ENCODE results near the gene IMPDH1.

The IMPDH1 gene

DNA sequence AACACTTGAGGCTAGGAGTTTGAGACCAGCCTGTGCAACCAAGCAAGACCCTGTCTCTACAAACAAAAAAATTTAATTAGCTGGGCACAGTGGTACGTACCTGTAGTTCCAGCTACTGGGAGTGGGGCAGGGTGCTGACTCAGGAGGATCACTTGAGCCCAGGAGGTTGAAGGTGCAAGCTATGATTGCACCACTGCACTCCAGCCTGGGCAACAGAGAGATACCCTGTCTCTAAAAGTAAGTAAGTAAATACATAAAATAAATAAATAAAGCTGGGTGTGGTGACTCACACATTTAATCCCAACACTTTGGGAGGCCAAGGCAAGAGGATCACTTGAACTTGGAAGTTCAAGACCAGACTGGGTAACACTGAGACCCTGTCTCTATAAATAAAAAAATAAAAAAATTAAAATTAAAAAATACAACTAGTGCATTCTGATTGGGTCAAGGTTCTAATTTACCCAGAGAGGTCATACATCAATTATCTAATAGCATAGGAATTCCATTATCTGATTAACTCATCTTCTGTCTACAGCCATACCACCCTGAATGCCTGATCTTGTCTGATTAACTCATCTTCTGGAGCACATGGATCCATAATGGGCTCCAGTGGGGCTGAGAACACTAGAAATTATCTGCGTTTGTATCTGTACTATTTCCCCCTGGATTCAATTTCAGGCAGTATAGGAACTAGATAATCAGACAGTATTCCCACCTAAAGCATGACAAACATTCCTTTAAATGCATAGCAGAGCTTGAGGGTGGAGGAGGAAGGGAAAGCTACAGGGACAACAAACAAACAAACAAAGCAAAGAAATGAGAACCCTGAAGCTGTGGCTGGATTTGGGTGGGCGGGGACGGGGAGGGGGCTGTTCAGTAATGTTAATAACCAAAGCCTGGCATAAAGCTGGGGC lies 24.9 kb upstream of the IMPDH1 start:
- DNase-seq = no peak

DNA sequence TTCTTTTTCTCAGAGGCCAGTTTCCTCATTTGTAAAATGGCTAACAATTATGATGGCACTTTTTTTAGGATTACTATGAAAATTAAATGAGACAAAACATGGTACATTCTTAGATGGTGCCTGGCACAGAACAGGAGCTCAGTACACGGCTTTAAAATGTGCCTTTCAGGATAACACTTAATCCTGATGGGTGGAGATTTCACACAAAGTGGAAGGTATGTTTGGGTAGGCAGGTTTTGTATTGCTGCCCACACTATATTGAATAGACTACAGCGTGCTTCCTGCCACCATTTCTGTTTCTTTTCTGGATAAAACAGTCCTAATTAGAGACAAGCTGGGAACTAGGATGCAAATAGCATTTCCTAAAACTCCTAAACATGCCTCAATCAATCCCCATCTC lies 22.0 kb upstream of the IMPDH1 start:
- DNase-seq = no peak

DNA sequence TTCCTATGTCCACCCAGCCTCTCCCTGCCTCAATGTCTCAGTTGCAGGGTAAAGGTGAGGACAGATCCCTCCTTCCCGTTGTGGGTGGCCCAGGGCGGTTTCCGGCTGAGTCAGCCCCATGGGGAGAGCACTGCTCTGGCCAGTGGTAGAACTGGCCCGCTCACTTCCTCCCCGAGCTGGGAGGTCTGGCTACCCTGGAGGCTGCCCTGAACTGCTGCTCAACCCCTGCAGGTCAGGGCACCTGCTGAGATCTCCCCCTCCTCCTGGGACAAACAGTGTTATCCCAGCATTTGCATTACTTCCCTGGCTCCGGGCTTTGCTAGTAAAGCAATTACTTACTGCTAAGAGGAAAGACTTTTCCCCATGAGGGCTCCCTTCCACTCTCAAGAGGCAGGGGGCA lies 21.4 kb upstream of the IMPDH1 start:
- DNase-seq = no peak

DNA sequence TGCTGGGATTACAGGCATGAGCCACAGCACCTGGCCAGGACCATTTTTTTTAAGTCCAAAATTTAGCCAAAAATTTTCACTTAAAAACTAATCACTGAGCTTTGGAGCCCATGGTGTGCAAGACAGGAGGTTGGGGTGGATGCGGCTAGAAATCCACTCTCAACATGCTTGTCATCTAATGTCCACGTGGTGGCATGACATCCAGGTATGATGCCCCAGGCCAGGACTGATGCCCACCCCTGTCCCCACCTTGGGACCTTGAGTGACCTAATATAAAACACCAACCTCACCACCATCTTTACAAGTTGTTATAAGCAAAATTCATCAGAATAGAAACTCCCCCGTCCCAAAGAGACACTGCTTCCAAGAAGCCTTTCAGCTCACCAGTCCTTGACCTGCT lies 20.4 kb upstream of the IMPDH1 start:
- DNase-seq = no peak

DNA sequence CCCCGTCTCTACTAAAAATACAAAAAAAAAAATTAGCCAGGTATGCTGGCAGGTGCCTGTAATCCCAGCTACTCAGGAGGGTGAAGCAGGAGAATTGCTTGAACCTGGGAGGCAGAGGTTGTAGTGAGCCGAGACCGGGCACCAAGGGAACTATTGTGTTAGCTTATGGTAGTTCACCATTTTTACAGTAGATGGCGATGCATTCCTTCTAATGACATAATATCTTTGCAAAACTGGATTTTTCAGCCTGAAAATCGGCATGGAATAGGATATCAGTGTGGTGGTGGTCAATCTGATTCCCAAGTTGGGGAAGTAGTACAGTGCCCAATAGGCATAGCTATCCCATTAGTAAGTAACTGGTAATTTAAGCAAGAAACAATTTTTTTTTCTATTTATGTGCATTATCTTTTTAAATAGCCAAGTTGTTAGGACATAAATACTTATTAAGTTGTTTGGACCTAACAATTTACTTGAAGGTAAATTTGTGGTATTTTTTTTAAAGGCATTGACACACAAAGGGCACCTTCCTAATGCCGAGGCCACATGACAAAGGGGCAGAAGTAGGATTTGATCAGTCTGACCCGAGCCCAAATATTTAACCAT lies 17.6 kb upstream of the IMPDH1 start:
- DNase-seq = peak; percentile 79

DNA sequence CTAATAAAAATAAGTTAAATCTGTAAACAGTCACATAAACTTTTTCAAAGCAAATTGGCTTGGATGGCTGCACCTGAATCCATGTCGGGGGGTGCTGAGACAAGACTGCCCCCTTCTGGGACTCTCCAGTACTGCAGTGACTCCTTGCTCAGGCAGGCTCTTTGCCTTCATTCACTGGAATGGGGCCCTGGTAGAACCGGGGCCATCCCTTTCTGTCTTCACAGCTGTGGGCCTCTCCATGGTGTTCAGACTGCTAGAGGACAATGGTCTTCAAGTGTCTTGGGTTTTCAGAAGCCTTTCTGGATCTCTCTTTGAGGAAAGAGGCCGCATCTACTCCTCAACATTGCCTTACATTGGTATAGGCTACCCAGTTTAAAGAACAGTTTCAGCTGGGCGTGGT lies 16.1 kb upstream of the IMPDH1 start:
- peak; percentile 33 for DNase-seq

DNA sequence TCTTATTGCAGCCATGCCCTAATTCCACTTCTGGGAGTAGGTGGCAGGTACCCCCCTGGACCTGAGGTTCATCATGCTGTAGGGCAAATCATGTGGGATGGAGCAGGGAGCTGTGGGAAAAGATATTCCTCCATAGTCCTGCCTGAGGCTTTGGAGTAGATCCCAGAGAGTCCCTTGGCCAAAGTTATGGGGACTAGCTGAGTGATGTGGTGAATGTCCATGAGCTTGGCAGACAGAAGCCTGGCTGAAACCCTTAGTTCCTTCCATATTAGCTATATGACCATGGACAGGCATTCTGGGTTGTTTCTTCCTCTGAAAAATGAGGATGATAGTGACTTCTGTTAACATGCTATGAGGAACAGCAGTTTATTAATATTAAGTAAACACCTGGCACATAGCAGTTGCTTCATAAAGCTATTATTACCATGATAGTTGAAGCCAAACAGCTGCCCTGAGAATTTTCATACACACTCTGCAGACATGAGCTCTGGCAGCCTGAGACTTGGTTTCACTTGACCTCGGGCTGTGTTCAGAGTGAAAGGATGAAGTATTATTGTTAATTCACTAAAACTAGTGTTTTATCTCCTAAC lies 15.0 kb upstream of the IMPDH1 start:
- no peak for DNase-seq

DNA sequence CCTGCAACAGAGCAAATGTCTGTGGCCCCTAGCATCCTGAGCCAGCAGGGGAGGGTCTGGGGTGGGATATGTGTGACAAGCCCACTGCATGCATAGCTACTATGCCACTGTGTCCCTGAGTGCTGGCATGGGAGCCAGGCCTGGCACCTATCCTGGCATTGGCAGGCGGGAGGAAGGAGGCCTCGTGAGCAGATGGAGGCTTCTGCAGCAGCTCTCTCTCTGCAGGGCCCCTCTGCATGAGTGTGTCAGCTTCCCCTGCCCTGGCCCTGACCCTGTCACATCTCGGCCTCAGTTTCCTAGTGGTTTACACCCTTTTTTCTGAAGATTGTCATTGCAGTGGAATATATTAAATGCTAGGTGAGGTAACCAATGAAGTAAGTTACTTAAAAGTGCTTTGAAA lies 13.1 kb upstream of the IMPDH1 start:
- DNase-seq = no peak

DNA sequence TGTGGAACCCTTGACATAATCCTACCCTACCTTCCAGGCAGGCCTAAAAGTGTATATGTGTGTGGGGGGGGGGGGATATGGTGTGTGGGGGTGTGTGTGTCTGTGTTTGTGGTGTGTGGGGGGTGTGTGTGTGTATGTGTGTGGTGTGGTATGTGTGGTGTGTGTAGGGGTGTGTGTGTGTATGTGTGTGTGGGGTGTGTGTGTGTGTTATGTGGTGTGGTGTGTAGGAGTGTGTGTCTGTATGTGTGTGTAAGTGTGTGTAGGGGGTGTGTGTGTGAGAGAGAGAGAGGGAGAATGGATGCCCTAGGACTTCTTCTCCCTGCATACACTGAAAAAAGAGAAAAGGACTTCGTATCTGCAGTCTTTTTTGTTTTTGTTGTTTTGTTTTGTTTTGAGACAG lies 12.3 kb upstream of the IMPDH1 start:
- no peak for DNase-seq

DNA sequence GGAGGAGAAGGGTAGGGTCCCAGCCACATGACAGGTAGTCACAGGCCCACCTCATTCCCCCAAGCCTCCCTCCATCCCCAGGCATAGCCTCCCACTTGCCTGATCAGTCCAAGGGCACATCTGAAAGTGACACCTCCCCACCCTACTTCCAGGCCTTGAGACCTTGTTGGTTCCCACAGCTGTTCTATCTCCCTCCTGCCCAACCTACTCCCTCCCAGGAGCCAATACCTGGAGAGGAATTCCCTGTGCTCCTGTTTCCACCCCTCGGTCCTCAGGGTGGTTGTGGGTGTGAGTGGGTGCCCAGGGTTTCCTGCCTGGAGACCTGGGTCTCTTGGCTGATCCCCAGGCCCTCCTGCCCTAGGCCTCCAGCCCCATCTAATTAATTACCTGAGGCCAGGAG lies 11.6 kb upstream of the IMPDH1 start:
- DNase-seq = no peak

DNA sequence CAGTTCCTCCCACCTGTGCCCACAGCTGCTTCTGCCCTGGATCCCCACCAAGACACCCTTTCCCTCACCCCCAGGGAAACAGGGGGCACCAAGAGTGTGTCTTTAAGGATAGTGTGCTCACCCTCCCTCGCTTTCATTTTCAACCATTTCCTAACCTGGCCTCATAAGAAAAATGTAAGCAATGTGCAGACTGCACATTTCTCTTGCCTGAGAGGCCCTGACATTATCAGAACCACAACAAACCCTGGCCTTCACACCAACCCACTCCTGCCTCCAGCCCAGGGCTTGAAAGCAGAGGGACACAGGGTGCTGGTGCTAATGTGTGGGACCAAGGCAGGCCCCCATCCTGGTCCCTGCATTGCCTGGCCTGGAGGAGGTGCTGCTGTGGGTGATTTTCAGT lies 11.0 kb upstream of the IMPDH1 start:
- DNase-seq = no peak

DNA sequence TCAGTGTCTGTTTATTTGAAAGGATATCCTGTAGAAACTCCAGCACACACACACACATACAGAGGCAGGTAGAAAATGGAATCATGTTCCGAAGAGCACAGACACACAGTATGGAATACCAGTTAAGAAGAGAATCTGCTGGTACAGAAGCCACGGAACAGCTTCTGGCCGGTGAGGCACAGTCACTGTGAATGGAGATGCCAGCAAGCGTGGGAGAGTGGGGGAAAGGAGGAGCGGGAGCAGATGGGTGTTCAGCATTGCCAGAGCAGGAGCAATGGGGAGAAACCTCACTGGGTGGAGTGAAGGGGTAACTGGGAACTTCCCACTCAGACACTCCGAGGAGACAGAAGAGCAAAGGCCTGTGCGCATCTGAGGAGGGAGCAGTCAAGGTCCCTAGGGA lies 9.5 kb upstream of the IMPDH1 start:
- DNase-seq = no peak

DNA sequence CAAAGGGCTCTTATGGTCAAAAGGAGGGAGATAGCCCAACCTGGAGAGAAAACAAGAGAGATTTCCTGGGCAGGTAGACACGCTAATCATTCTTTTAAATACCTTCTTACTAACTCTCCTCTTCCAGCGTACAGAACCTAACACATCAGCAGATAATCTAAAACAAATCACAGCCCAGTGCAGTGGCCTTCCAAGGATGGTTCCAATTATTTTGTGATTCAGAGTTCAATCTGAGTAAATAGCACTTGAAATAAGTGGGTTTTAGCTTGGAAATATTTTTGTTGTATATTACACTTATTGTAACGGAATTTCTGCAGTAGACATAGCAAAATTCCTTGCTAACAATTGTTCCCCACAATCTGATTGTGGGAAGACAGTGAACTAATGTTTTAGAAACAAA lies 7.3 kb upstream of the IMPDH1 start:
- DNase-seq = no peak

DNA sequence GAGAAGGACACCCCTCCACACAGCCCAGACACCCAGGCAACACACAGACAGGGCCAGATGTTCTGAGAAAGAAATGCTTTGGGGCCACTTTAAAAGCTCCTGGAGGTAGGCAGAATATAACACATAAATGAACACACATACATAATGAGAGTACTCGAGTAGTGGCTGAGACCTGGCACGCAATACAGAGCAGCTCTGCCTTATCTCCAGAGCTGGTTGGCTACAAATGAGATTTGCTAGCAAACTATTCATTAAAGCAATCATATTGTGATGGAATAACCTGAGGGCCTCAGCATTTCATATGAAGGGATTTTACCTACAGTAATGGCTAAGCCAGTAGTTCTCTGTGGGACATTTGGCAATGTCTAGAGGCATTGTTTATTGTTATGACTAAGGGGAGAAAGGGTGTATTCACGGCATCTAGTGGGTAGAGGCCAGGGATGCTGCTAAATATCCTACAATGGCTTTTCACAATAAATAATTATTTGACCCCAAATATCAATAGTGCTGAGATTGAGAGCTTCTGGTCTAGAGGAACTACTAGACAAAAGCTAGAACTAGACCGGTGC lies 5.5 kb upstream of the IMPDH1 start:
- peak; percentile 68 for DNase-seq

DNA sequence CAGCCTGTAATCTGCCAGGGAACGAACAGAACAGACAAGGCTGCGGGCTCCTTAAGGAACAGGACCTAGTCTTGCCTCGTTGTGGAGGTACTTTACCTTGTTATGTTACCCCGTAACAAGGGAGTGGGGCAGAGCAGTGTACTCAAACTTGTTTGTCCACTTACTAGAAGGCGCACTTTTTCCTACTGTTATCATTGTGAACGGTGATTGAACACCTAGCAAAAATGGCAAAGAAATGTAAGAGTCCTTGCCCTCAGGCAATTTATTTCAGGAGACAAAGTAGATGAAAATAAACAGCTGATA lies 620 bp upstream of the IMPDH1 start:
- no peak for DNase-seq

DNA sequence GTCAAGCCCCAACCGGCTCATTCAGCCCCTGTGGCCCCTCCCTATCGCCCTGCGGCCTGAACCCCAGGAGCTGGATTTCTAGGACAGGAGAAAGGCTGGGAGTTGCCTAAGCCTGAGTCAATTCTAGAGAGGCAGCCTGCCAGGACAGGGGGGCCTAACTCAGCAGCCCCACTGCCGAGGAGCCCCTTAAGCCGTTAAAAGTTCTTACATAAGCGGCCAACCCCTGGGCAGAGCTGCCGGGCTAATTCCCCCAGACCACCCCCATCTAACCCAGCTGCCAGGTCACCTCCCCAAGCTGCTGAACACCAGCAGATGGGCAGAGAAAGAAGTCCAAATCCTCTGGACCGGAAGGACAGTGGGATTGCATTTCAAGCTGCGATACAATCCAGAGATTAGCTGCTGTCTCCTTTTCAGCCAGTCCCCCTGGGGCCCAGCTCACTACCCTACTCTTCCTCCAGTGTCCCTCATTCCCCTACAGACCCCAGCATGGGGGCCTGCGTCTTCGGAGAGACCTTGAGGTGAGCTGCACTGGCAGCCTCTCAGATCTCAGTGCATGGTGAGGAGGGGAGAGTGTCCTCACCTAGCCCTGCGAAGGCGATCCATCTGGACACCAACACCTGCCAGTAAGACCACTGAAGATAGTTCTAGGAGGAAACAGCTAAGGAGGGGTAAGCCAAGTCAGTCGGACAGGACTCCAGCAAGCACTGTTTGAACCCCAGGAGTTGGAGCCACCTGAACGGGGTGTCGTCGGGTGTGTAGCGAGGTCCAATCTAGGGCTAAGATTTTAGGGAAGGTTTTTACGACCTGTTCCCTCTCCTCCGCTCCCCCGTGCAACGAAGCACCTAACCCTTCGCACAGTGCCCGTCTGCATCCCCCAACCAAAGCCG lies 830 bp downstream of the IMPDH1 start:
- no peak for DNase-seq

DNA sequence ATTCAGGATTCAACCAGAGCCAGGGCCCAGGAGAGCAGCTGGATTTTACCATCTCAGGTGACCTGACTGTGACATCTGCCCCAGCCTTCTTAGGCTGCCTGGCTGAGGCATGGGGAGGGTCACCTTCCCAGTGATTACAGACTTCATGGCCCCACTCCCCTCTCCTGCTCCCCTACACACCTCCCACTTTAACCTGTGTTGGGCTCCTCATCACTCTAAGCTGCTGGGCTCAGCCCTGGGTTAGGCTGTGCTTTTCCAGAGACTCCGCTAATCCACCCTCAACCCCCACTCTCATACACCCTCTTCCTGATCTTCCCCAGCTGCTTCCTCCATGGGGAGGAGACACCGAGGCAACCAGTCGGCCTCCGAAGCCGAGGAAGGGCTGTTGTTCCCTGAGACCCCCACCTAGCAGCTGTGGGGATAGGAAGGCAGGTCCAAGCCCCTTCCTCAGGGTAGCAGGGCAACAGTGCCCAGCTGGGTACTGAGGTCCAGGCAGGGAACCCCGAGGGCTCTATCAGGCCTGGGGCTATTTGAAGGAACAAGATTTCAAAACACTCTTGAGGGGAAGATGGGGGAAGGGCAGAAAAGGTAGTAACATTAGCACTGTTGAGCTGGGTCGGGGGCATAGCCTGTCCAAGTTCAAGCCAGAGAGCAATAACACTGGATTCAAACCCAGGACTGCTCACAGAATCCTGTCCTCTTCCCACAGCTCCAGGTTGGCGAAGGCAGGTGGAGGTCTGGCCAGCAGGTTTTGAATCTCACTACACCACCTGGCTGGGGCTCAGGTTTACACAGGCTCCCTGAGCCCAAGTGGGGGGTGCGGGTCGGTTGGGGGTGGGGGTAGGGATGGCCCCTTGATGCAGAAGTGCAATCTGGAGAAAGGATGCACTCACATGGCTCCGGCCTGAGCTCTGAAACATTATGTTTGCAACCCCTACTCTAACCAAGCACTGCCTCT lies 1.8 kb downstream of the IMPDH1 start:
- no peak for DNase-seq

DNA sequence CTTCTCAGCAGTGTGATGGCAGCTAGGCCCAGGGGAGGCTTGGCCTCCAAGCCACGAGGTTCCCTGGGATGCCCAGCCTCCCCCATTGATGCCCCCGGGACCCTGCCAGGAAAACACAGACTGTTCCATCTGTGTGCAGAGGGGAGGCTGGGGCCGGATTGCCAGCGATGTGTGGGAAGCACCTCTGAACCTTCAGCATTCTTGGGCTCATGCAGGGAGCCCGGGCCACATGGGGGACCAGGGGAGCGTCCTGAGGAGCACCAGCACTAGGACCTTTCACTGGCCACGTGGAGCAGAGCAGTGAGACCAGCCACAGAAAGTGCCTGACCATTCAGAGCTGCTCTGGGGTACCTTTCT lies 2.6 kb downstream of the IMPDH1 start:
- DNase-seq = no peak

DNA sequence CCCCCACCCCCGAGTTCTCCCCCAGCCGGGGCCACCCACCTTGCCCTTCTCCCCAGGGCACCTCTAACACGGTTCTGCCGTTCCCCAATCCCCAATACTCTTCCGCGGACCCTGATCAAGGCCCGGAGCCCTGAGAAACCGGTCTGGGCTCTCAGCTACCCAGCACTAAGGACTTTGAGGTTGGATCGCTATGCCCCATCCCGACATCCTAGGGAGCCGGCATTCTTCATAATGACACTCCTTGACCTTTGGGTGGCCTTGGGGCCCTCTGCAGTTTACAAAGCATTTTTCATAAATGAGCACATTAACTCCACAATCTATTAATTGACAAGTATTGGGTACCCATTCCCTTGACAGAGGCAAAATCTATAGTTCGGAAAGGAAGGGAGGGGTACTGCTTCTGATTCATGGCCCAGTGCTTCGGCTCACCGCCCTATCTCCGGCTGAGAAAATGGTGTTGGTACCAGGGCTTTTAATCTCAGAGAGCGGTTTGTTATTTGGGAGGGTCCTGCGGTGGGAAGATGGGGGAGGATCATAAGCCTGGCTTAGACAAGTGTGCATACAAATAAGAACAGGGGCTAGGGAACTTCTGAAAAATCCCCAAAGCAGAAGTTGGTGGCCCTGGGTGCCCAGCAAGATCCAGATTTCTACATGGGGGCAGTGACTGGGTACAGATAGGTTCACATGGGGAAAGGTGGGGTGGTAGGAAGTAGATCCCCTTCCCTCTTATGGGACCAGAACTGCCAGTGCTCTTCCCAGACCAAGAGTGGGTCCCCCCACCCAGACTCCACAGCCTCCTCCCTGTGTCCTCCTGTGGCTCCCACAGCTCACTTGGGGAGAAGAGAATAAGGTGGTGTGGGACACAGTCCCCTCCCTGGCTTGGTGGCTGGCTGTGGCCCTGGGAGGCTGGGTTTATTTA lies 3.2 kb downstream of the IMPDH1 start:
- DNase-seq = no peak

DNA sequence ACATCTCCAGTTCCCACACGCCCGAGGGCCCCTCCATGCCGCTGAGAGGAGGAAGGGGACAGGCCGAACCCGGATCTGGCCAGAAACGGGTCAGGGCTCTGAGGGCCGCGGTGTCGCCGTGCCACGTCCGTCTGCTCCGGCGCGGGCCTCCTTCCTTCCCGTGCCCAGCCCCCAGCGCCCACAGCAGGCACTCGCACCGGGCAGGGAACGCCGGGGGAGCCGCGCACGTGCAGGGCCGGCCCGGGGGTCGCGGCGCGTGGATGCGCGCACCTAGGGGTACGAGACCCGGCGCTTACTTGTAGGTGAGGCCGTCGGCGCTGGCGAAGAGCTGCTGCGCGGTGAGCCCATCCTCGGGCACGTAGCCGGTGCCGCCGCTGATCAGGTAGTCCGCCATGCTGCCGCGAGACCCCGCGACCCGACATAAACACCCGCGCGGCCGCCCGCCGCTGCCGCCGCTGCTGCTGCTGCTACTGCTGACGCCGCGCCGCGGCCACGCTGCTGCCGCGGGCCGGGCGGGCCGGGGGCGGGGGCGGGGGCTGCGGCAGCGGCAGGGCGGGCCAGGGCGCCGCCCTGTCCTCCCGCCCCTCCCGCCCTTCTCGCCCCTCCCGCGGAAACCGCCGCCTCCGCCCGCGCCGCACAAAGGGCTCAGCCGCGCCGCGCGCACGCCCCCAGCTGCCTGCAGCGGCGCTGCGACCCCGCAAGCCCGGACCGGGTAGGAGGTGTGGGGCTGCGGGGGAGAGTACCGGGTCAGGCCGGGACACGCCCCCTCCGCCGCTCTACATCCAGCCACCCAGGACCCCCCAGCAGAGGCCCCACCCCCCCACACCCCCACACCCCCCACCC lies 4.1 kb downstream of the IMPDH1 start:
- peak; percentile 26 for DNase-seq

All from NCI-H2227 treated with DMSO at 0.1 percent for 48 hours (cell line).